NCI-H128 (cell line): ENCODE measurements around the gene GALM.
"Not testable (repeated sequence)": the region's sequence is repeated elsewhere in the genome, so short reads cannot be mapped to it uniquely, and the experiment has no call there.

Experiments used
- DNase-seq: peaks from one replicate; lab custom pipeline; 2025; ENCODE audit not compliant: unreplicated experiment; lab: John Stamatoyannopoulos, UW

The GALM gene

GRCh38 chr2:38708900-38709566 lies 43.1 kb downstream of the GALM start:
- DNase-seq, result no peak

GRCh38 chr2:38709567-38710194 lies 43.8 kb downstream of the GALM start:
- DNase-seq, result no peak

- DNase-seq, result no peak
These were observed 45.6 kb downstream of the GALM start for GRCh38 chr2:38711558-38711957.

- no peak for DNase-seq
These were observed 46.5 kb downstream of the GALM start for GRCh38 chr2:38712413-38712812.

GRCh38 chr2:38712871-38713270 lies 47.0 kb downstream of the GALM start:
- no peak for DNase-seq

GRCh38 chr2:38713338-38713737 lies 47.4 kb downstream of the GALM start:
- no peak for DNase-seq

GRCh38 chr2:38714941-38715340 lies 49.0 kb downstream of the GALM start:
- DNase-seq, result not testable (repeated sequence)

GRCh38 chr2:38716185-38716584 lies 50.3 kb downstream of the GALM start:
- no peak for DNase-seq

- no peak for DNase-seq
These were observed 52.7 kb downstream of the GALM start for GRCh38 chr2:38718601-38719000.

GRCh38 chr2:38719706-38720105 lies 53.8 kb downstream of the GALM start:
- no peak for DNase-seq

GRCh38 chr2:38720613-38721241 lies 54.8 kb downstream of the GALM start:
- DNase-seq, result no peak

GRCh38 chr2:38722271-38723061 lies 56.6 kb downstream of the GALM start:
- no peak for DNase-seq

- no peak for DNase-seq
These were observed 57.3 kb downstream of the GALM start for GRCh38 chr2:38723173-38723572.

GRCh38 chr2:38727661-38728060 lies 61.7 kb downstream of the GALM start:
- no peak for DNase-seq

GRCh38 chr2:38728694-38729093 lies 62.8 kb downstream of the GALM start:
- no peak for DNase-seq

- DNase-seq, result no peak
These were observed 65.2 kb downstream of the GALM start for GRCh38 chr2:38731090-38731489.

GRCh38 chr2:38731684-38732221 lies 65.8 kb downstream of the GALM start:
- DNase-seq, result no peak

- DNase-seq, result no peak
These were observed 67.5 kb downstream of the GALM start for GRCh38 chr2:38733300-38733971.

GRCh38 chr2:38734299-38735058 lies 68.6 kb downstream of the GALM start:
- DNase-seq, result no peak

GRCh38 chr2:38735999-38736320 lies 70.0 kb downstream of the GALM start:
- no peak for DNase-seq
